GM18526 (cell line): ENCODE results near the gene PRKCH.

Source experiments
- POLR2A ChIP-seq: IDR thresholded peaks from 3 replicates; pipeline ENCODE4 v1.6.1; 2011; ENCODE audit not compliant: insufficient read length; ENCODE audit errors: extremely low read depth

Gene PRKCH

GRCh38 chr14:61439779-61440418 lies 118.5 kb downstream of the PRKCH start:
- TF ChIP-seq POLR2A = no peak

GRCh38 chr14:61443481-61443880 lies 122.1 kb downstream of the PRKCH start:
- no peak for TF ChIP-seq POLR2A

DNA sequence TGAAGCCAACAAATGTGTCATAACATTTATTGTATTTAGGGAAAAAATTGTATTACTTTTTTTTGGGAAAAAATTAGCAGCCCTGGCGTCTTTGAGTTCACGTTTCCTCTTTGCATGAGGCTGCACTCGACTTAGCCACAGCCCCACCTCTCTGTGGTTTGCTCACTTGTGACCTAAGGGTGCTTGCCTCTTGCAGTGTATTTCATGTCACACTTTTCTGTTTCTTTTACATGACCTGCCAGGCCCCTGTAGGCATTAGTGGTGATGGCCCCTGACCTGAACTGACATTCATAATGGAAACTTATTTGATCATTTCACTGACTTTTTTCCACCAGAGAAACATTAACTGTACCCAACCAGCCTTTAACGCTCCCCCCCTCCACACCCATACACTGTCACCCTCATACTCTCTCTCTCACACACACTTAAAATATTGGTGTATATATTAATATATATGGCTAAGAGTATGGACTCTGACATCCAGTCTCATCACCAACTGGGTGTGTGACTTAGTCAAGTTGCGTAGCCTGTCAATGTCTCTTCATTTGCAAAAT lies 122.9 kb downstream of the PRKCH start:
- TF ChIP-seq POLR2A = no peak

DNA sequence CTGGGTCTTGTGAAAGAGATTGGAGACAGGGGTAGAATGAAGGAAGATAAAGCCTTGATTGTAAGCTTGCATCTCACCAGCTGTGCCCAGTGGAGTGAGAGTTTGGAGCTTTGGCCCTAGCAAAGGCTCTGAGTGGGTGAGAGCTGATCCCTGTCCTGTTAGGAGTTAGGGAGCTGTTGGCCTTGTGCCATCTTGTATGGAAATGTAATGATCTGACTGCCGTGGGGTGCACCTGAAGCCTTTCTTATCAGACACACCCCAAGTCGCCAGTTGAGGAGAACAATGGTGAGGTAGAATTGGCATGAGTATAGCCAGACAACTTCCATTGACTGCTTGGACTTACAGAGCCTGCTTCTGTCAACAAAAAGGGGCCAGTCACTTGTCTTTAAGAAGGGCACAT lies 130.1 kb downstream of the PRKCH start:
- TF ChIP-seq POLR2A = no peak

DNA sequence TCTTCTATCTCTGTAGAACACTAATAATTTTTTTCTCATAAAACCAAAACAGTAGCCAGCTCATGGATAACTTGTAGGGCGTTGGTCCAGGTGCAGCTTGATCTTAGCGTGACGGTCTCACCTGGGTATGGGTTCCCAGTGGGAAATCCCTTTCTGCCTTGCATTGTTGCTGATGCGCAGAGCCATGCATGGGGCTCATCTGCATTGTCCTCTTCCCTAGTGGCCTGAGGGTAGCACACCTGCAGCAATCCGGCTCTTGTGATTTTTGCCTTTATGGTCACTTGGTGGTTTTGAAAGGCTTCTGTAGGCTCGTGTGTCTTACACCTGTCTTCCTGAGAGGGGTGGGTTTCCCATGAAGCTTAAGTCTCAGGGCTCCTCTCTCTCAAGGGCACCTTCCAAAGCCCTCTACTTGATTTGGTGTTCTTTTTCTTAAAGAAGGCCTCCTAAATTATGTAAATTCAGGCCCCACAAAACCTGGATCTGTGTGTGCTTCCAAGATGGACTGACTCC lies 130.6 kb downstream of the PRKCH start:
- no peak for TF ChIP-seq POLR2A

DNA sequence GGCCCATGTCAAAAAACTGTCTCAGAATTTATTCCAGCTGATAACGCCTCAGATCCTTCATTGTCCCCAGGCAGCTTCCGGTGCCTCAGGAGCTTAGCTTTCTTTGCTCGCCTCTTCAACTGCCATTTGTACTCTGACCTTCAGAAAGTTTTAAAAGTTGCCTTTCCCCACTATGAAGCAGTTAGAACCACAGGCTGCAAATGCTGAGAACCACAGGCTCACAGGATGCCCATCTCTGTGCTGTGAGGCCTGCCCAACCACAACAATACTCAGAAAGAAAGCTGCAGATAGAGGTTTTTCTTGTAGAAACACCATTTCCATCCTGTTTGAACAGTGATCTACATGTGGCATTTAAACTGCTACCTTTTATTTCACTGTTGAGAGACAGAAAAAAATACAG lies 131.1 kb downstream of the PRKCH start:
- no peak for TF ChIP-seq POLR2A

- no peak for TF ChIP-seq POLR2A
These were observed 131.9 kb downstream of the PRKCH start for GRCh38 chr14:61453103-61453767.

DNA sequence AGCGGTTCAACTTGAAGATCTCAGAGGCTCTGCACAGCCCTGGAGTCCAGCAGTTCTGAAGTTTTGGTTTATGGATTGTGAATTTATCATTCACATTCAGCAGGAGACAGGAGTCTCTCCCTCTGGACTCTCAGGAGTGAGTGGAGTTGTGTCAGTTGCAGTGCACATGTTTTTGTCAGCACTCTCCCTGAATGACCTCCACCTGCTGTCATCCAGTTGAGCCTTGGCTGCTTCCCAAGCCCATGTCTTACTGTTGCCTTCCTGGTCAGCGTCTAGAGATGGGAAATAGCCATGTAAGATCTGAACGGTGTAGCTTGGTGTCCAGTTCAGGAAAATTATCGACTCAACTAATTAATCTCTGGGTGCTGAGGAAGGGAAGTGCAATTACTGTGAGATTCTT lies 133.2 kb downstream of the PRKCH start:
- TF ChIP-seq POLR2A = no peak

- TF ChIP-seq POLR2A = no peak
These were observed 134.0 kb downstream of the PRKCH start for GRCh38 chr14:61455351-61455750.

- TF ChIP-seq POLR2A = no peak
These were observed 135.3 kb downstream of the PRKCH start for GRCh38 chr14:61456720-61457119.

GRCh38 chr14:61458766-61459165 lies 137.4 kb downstream of the PRKCH start:
- TF ChIP-seq POLR2A = no peak

- no peak for TF ChIP-seq POLR2A
These were observed 137.8 kb downstream of the PRKCH start for GRCh38 chr14:61459229-61459628.

GRCh38 chr14:61460063-61460462 lies 138.7 kb downstream of the PRKCH start:
- TF ChIP-seq POLR2A = no peak

DNA sequence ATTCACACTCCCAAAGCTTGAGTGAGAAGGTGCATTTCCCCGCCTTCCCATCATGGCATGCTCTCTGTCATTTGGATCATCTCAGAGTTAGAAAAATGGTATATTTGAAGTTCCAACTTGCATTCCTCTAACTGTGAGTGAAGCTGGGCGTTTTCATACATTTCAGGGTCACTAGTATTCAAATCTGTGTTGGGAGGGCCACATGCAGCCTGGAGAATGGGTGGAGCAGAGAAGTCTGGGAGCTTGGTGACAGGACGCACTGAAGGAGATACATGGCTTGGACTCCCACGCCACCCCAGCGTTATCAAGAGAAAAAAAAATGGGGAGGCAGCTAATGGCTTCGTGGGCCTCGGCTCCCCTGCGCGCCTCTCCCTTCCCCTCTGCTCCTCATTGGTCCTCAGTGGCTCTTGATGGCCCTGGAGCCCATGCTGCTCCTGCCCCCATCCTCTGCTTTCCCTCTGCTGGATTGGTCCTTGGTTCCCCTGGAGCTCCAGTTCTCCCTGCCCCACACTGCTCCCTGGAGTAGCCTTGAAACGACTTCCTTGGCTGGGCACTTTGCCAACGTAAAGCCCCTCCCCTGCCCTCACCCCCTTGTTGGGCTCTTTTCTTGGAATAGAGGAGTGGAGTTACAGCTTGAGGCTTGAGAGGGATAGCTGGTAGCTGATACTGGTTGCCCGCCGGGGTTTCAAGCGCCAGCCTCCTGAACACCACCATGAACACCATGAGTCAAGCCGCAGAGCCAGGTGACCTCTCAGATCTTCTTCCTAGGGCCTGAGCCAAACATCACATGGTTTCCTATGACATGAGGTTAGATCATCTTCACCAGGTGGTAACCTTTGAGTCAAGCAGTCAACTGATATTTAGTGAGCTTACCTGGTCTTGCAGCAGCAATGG lies 139.6 kb downstream of the PRKCH start:
- no peak for TF ChIP-seq POLR2A

DNA sequence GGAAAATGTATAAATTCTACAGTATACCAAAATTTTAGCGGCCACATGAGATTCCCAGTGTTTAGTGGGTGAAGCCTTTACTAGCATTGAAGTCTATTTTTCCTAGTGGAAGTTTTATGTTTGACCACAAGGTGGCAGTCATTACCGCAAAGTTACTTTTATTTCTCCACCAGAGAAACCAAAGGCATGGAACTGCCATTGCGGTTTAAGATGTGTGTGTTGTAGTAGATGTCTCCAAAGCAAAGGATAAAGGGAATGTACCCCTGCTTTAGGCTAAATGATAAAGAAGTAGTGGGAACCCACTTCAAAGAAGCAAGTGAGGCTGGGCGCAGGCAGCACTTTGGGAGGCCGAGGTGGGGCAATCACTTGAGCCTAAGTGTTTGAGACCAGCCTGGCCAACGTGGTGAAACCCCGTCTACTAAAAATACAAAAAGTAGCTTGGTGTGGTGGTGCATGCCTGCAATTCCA lies 140.5 kb downstream of the PRKCH start:
- no peak for TF ChIP-seq POLR2A

DNA sequence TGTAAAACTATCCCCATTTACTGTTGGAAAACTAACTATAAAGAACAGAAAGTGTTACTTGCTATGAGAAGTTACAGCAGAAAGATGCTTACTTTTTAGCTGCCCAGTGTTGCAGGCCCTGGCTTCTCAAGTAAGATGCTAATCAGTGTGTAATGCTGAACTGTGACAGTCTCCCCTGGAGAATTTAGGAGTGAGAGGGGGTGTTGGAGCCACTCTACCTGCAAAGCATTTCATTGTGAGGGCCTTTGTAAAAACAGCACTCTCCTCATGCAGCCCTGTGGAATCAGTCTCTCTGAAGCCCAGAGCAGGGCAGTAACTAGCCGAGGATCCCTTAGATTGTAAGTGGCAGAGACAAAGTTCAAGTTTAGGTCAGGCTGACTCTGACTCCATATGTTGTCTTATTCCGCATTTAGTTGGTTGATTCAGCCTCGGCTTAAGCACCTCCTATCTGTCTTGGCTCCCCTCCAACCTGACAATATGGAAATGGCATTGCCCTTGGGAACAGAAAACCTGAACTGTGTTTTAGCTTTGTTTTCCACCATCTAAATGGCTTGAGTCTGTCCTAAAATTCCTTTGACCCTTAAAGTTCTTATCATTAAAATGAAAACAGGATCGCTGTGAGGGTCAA lies 141.3 kb downstream of the PRKCH start:
- TF ChIP-seq POLR2A = no peak
